MM.1S (cell line): ENCODE results near the gene HORMAD2.

Source experiments
- DNase-seq: peaks from one replicate; pipeline ENCODE4 v3.0.0-alpha.2; 2015
- H2AFZ ChIP-seq: fragments of 300-600 bp; sonication (generic); 2 replicates; pipeline ENCODE4 v1.6.0; 2016; ENCODE audit warnings: antibody characterized with exemption, low read length
- H3F3A ChIP-seq: fragments of 300-600 bp; sonication (generic); 2 replicates; pipeline ENCODE4 v1.6.1; 2016; ENCODE audit warnings: mild to moderate bottlenecking, antibody characterized with exemption, low read length, moderate library complexity, mixed read lengths; ENCODE audit not compliant: insufficient read depth
- H3K27ac ChIP-seq: fragments of 300-600 bp; sonication (generic); 2 replicates; pipeline ENCODE4 v1.5.1; 2016; ENCODE audit warnings: mild to moderate bottlenecking, low read length
- H3K27me3 ChIP-seq: fragments of 300-600 bp; sonication (generic); replicated peaks from 2 replicates; pipeline ENCODE4 v1.6.0; 2016; ENCODE audit warnings: low read length; ENCODE audit not compliant: insufficient read depth
- H3K36me3 ChIP-seq: fragments of 300-600 bp; sonication (generic); replicated peaks from 2 replicates; pipeline ENCODE4 v1.6.1; 2016; ENCODE audit warnings: mild to moderate bottlenecking, low read length, mixed read lengths; ENCODE audit not compliant: insufficient read depth
- H3K4me1 ChIP-seq: fragments of 300-600 bp; sonication (generic); 2 replicates; pipeline ENCODE4 v1.6.1; 2016; ENCODE audit warnings: low read length, mixed read lengths
- H3K4me2 ChIP-seq: fragments of 300-600 bp; sonication (generic); 2 replicates; pipeline ENCODE4 v1.6.0; 2016; ENCODE audit warnings: low read depth, low read length
- H3K4me3 ChIP-seq: fragments of 300-600 bp; sonication (generic); 2 replicates; pipeline ENCODE4 v1.5.1; 2016; ENCODE audit warnings: low read length, mixed read lengths
- H3K79me2 ChIP-seq: fragments of 300-600 bp; sonication (generic); 2 replicates; pipeline ENCODE4 v1.6.1; 2016; ENCODE audit warnings: mixed run types, low read length, mixed read lengths
- H3K9ac ChIP-seq: fragments of 300-600 bp; sonication (generic); 2 replicates; pipeline ENCODE4 v1.6.1; 2016; ENCODE audit warnings: low read length, mixed read lengths
- H3K9me2 ChIP-seq: fragments of 300-600 bp; sonication (generic); replicated peaks from 2 replicates; pipeline ENCODE4 v1.6.1; 2016; ENCODE audit warnings: mild to moderate bottlenecking, low read length, mixed read lengths; ENCODE audit not compliant: insufficient read depth
- H3K9me3 ChIP-seq: fragments of 300-600 bp; sonication (generic); replicated peaks from 2 replicates; pipeline ENCODE4 v1.6.1; 2016; ENCODE audit warnings: mild to moderate bottlenecking, low read length, mixed read lengths; ENCODE audit not compliant: insufficient read depth
- H4K20me1 ChIP-seq: fragments of 300-600 bp; sonication (generic); 2 replicates; pipeline ENCODE4 v1.6.1; 2016; ENCODE audit warnings: mild to moderate bottlenecking, low read length, moderate library complexity, mixed read lengths; ENCODE audit not compliant: insufficient read depth
- CTCF ChIP-seq: fragments of 300-600 bp; sonication (generic); IDR thresholded peaks from 2 replicates; pipeline ENCODE4 v1.5.1; 2016; ENCODE audit warnings: antibody characterized with exemption, low read length, mixed read lengths
- EZH2 ChIP-seq: fragments of 300-600 bp; sonication (generic); optimal IDR thresholded peaks from 2 replicates; pipeline ENCODE3; 2017; ENCODE audit warnings: low read depth, mild to moderate bottlenecking, antibody characterized with exemption, low read length, mixed read lengths
- EZH2phosphoT487 ChIP-seq: fragments of 300-600 bp; sonication (generic); IDR thresholded peaks from 2 replicates; pipeline ENCODE4 v1.6.1; 2018; ENCODE audit warnings: antibody characterized with exemption, low read length

The HORMAD2 gene

GRCh38 chr22:30180616-30181015, 100.4 kb downstream of the HORMAD2 start:
- Histone ChIP-seq H3K36me3 (no peaks in the 10 kb centered on the region), H3K9me2 (no peaks in the 10 kb centered on the region), H3K27me3 (no peaks in the 10 kb centered on the region), H3K79me2 (no peaks in the 10 kb centered on the region), H3K4me3 (no peak overlapping the region), H3K9ac (no peak overlapping the region), H3K27ac (no peak overlapping the region), H3K4me2 (no peak overlapping the region), H2AFZ (no peak overlapping the region), H3F3A (no peaks in the 10 kb centered on the region), H4K20me1 (no peaks in the 10 kb centered on the region), H3K9me3 (no peaks in the 10 kb centered on the region), H3K4me1 (no peaks in the 10 kb centered on the region)
- TF ChIP-seq EZH2, result no peak
- TF ChIP-seq EZH2phosphoT487, result no peak
- TF ChIP-seq CTCF, result no peak
- DNase-seq, result no peak

DNA sequence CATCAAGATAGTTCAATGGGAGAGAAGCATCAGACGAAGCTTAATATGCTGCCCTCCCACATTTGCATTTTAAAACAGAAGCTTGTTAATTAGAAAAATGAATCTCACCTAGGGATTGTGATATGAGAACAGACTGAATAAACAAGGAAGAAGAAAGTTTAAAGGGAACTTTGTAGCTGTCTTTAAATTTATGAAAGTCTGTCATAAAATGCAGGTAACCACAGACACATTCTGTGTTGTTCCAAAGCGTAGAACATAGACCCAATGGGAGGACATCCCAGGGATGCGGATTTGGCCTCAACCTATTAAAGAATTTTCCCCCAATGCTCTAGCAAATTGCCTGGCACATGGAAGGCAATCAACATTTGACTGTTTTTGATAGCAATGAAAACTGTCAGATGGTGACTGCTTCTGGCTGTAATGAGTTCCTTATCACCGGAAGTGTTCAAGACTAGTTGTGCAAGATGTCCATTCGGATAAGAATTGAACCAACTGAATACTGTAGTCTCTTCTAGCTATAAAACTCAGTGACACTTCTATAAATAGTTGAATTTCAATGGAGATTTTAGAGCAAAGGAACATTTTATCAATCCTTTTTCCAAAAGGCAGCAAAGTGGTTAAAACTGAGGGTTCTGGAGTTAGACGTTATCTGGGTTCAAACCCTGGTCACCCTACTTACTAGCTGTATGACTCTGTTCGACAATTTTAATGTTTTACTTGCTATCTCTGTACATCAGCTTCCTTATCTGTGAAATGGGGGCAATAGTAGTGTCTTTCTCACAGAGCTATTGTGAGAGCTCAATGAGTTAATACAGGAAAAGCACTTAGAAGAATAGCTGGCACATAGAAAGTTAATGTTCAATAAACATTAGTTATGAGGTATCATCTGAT, 101.4 kb downstream of the HORMAD2 start:
- Histone ChIP-seq H3F3A (no peaks in the 10 kb centered on the region), H2AFZ (no peak overlapping the region), H3K79me2 (no peaks in the 10 kb centered on the region), H3K36me3 (no peaks in the 10 kb centered on the region), H3K9me3 (no peaks in the 10 kb centered on the region), H3K4me1 (no peaks in the 10 kb centered on the region), H3K4me3 (no peak overlapping the region), H3K27me3 (no peaks in the 10 kb centered on the region), H4K20me1 (no peaks in the 10 kb centered on the region), H3K27ac (no peak overlapping the region), H3K9me2 (no peaks in the 10 kb centered on the region), H3K4me2 (no peak overlapping the region), H3K9ac (no peak overlapping the region)
- no peak for DNase-seq
- TF ChIP-seq EZH2phosphoT487 (no peak), CTCF (no peak), EZH2 (no peak)

- Histone ChIP-seq H3K9me2 (no peaks in the 10 kb centered on the region), H3K9ac (no peak overlapping the region), H3K79me2 (no peaks in the 10 kb centered on the region), H3K4me3 (no peak overlapping the region), H3F3A (no peaks in the 10 kb centered on the region), H4K20me1 (no peaks in the 10 kb centered on the region), H3K4me1 (no peaks in the 10 kb centered on the region), H3K36me3 (no peaks in the 10 kb centered on the region), H3K4me2 (no peak overlapping the region), H3K27me3 (no peaks in the 10 kb centered on the region), H3K9me3 (no peaks in the 10 kb centered on the region), H3K27ac (no peak overlapping the region), H2AFZ (no peak overlapping the region)
- TF ChIP-seq EZH2phosphoT487 (no peak), EZH2 (no peak), CTCF (no peak)
- no peak for DNase-seq
Observed at GRCh38 chr22:30182350-30182745, 102.1 kb downstream of the HORMAD2 start.
